Measurements from ENCODE around the gene GRB10.

Gene GRB10

DNA sequence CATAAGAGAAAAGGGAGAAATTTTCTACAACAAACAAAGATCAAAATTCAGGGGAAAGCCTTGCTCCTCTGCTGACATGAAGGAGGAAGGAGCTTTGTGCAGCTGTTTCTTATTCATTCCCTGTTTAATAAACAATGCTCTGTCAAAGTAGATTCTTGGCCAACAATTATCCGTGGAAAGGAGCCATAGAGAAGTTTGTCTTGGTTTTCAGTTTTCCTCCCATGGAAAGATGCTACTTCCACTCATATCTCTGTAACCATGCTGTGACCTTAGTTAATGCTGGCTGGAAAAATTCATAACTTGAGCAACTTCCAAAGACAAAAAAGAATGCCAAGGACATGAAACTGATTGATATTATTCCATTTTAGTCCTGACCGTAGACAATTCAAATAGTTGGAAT is 225.6 kb downstream of the GRB10 start:
- H3K36me3 ChIP-seq (ENCODE audit: control insufficient read depth in 1 of 2, insufficient read depth in 2 of 2, low read depth in 1 of 2, low read length in 2 of 2), result no peaks in the 10 kb centered on the region
- H3K27ac ChIP-seq (ENCODE audit: low read length, poor library complexity, severe bottlenecking), result no peak overlapping the region
- H2BK120ac ChIP-seq (ENCODE audit: low read depth, low read length), result no peak overlapping the region
- H3K4me2 ChIP-seq (ENCODE audit: low read length, poor library complexity, severe bottlenecking), result no peak overlapping the region
- H3K4me3 ChIP-seq (ENCODE audit: insufficient read depth in 1 of 2, low read depth in 1 of 2, low read length in 2 of 2), result peak overlapping the region in 1 of 2 experiments; percentile 34
- H3K79me1 ChIP-seq (replicated peaks; ENCODE audit: low read length, poor library complexity, severe bottlenecking), result no peaks in the 10 kb centered on the region
- no CpG with 5 or more reads among the region's 2 CpGs for WGBS
- no peak for DNase-seq
- H3K27me3 ChIP-seq (ENCODE audit: control insufficient read depth in 1 of 2, insufficient read depth in 1 of 2, low read length in 2 of 2), result peaks cover 27 to 57% of the 10 kb centered on the region in 2 experiments
- no peak overlapping the region for H4K91ac ChIP-seq (ENCODE audit: low read length)
- no peak overlapping the region for H3K23ac ChIP-seq (ENCODE audit: low read length in 2 of 2)
- no peak overlapping the region for H2AFZ ChIP-seq (ENCODE audit: low read depth, low read length)
- H3K4ac ChIP-seq (ENCODE audit: low read depth in 1 of 2, low read length in 2 of 2), result no peak overlapping the region
- H3K14ac ChIP-seq (ENCODE audit: low read length in 2 of 2), result no peak overlapping the region
- no peak overlapping the region for H3K9ac ChIP-seq (ENCODE audit: low read length)
- H2BK12ac ChIP-seq (ENCODE audit: low read length in 2 of 2), result no peak overlapping the region
- H4K8ac ChIP-seq (ENCODE audit: low read length), result no peak overlapping the region
- no peak overlapping the region for H2BK5ac ChIP-seq (ENCODE audit: low read depth, low read length, poor library complexity, severe bottlenecking)
- no peaks in the 10 kb centered on the region for H3K9me3 ChIP-seq (ENCODE audit: control insufficient read depth, low read length)
- H2AK5ac ChIP-seq (ENCODE audit: low read length, severe bottlenecking), result no peak overlapping the region
- no peak overlapping the region for H2BK15ac ChIP-seq (ENCODE audit: low read depth, poor library complexity, severe bottlenecking)
- peaks cover 9% of the 10 kb centered on the region for H3K4me1 ChIP-seq (ENCODE audit: control insufficient read depth, insufficient read depth, low read depth, low read length)
- H3K18ac ChIP-seq (ENCODE audit: low read depth in 1 of 2, low read length in 2 of 2), result no peak overlapping the region

DNA sequence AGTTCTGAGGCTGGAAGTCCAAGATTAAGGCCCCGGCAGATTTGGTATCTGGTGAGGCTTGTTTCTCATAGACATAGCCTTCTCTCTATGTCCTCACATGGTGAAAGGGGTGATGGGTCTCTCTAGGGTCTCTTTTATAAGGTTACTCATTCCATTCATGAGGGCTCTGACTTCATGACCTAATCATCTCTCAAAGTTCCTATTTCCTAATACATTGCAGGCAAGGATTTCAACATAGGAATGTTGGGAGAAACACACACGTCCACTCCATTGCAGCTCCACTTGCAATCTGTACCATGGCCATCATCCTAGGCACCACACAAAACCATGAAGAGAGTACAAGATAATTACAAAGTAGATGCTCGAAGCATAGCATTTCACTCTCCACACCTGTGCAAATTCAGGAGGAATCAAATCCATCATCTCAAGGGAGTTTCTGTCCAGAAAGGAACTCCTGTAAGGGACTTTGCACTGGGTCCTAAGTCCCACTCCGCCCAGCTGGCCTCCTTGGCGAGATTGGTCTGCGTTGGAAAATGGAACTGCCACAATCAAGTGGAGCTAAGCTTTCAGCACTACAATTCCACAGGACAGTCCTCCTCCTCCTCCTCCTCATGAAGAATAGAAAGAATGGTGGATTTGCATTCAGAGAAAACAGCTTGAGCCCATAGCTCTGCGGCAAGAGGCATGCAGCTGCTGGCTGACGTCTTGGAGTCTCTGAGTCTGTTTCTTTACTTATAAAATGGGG is 226.3 kb downstream of the GRB10 start:
- no peak overlapping the region for H3K9ac ChIP-seq (ENCODE audit: low read length)
- no peak overlapping the region for H2AFZ ChIP-seq (ENCODE audit: low read depth, low read length)
- peak overlapping the region in 1 of 2 experiments; percentile 14 for H3K4me3 ChIP-seq (ENCODE audit: insufficient read depth in 1 of 2, low read depth in 1 of 2, low read length in 2 of 2)
- no peak overlapping the region for H4K8ac ChIP-seq (ENCODE audit: low read length)
- H3K18ac ChIP-seq (ENCODE audit: low read depth in 1 of 2, low read length in 2 of 2), result no peak overlapping the region
- H2BK12ac ChIP-seq (ENCODE audit: low read length in 2 of 2), result no peak overlapping the region
- no peaks in the 10 kb centered on the region for H3K36me3 ChIP-seq (ENCODE audit: control insufficient read depth in 1 of 2, insufficient read depth in 2 of 2, low read depth in 1 of 2, low read length in 2 of 2)
- H3K14ac ChIP-seq (ENCODE audit: low read length in 2 of 2), result no peak overlapping the region
- H4K91ac ChIP-seq (ENCODE audit: low read length), result no peak overlapping the region
- H3K4me1 ChIP-seq (ENCODE audit: control insufficient read depth, insufficient read depth, low read depth, low read length), result peaks cover 9% of the 10 kb centered on the region
- peaks cover 22 to 50% of the 10 kb centered on the region in 2 experiments for H3K27me3 ChIP-seq (ENCODE audit: control insufficient read depth in 1 of 2, insufficient read depth in 1 of 2, low read length in 2 of 2)
- H2BK15ac ChIP-seq (ENCODE audit: low read depth, poor library complexity, severe bottlenecking), result no peak overlapping the region
- no peaks in the 10 kb centered on the region for H3K9me3 ChIP-seq (ENCODE audit: control insufficient read depth, low read length)
- H3K79me1 ChIP-seq (replicated peaks; ENCODE audit: low read length, poor library complexity, severe bottlenecking), result no peaks in the 10 kb centered on the region
- no peak for DNase-seq
- no peak overlapping the region for H3K27ac ChIP-seq (ENCODE audit: low read length, poor library complexity, severe bottlenecking)
- H2BK5ac ChIP-seq (ENCODE audit: low read depth, low read length, poor library complexity, severe bottlenecking), result no peak overlapping the region
- no peak overlapping the region for H3K23ac ChIP-seq (ENCODE audit: low read length in 2 of 2)
- H3K4ac ChIP-seq (ENCODE audit: low read depth in 1 of 2, low read length in 2 of 2), result no peak overlapping the region
- H2AK5ac ChIP-seq (ENCODE audit: low read length, severe bottlenecking), result no peak overlapping the region
- no peak overlapping the region for H3K4me2 ChIP-seq (ENCODE audit: low read length, poor library complexity, severe bottlenecking)
- H2BK120ac ChIP-seq (ENCODE audit: low read depth, low read length), result no peak overlapping the region
- WGBS, result 81% methylated on average over 8 of the region's 8 CpGs

DNA sequence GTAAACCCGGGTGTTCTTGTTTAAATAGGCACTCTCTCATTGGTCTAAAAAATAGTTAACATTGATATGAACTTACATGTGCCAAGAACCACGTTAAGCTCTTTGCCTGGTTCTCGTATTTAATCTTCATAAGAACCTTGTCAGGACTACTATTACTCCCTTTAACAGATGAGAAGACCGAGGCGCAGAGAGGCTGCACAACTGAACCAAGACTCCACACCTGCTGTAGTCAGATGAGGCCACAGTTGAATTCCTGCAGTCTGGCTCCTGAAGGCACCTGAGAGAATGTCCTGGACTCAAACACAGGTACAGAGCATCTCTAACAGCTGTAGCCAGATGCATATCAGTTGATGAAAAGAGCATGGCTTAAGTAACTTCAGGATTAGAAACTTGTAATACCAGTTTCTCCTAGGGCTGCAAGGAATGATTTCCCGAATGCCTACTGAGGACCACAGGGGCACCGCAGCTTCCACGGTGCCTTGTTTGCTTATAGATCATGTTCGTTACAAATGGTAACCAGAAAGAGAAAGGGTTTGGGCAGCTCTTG is 227.0 kb downstream of the GRB10 start:
- DNase-seq, result no peak
- no peaks in the 10 kb centered on the region for H3K36me3 ChIP-seq (ENCODE audit: control insufficient read depth in 1 of 2, insufficient read depth in 2 of 2, low read depth in 1 of 2, low read length in 2 of 2)
- WGBS, result 84% methylated on average over 8 of the region's 9 CpGs

DNA sequence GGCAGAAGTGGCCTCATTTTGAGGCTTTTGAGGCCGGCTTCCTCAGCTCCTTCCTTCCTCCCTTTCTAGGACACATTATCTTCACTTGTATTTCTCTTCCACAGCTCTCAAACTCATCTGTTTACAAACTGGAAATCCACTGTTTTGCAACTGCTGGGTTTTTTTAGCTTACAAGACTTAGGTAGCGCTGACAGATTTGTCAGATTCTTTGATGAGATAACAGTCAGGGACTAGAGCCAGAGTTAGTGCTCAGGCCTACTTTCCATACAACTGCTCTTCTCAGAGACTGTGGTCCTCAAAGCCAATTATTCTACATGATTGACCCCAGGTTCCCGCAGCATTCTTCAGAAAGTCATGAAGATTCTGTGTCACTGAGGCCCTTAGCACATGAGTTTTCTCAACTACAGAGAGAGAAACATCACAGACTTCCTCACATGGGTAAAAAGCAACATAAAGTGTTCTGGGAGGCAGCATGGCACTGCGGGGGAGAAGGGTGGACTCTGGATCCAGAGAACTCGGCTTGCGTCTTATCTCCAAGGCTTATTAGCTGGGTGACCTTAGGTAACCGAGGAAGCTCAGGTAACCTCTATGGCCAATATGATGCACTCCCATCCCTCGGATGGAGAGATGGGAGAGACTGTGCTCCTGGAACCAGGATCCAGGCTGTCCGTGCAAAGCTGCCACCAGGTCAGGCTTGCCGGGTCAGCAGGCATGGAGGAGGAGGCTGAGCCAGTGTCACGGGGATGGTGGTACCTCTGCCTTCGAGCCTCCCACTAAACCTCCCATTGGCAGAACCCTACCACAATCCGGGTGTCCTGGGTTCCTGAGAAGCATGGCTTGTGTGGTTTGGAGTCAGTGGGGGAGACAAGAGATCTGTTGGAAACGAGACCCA is 228.0 kb downstream of the GRB10 start:
- H2BK5ac ChIP-seq (ENCODE audit: low read depth, low read length, poor library complexity, severe bottlenecking), result no peak overlapping the region
- no peak overlapping the region for H2BK12ac ChIP-seq (ENCODE audit: low read length in 2 of 2)
- H3K23ac ChIP-seq (ENCODE audit: low read length in 2 of 2), result no peak overlapping the region
- DNase-seq, result peak; percentile 11
- no peaks in the 10 kb centered on the region for H3K9me3 ChIP-seq (ENCODE audit: control insufficient read depth, low read length)
- H2BK120ac ChIP-seq (ENCODE audit: low read depth, low read length), result no peak overlapping the region
- H3K27me3 ChIP-seq (ENCODE audit: control insufficient read depth in 1 of 2, insufficient read depth in 1 of 2, low read length in 2 of 2), result peaks cover 8 to 35% of the 10 kb centered on the region in 2 experiments
- no peak overlapping the region for H3K9ac ChIP-seq (ENCODE audit: low read length)
- WGBS, result 83% methylated on average over 13 of the region's 14 CpGs
- H3K14ac ChIP-seq (ENCODE audit: low read length in 2 of 2), result no peak overlapping the region
- no peak overlapping the region for H2AK5ac ChIP-seq (ENCODE audit: low read length, severe bottlenecking)
- H3K27ac ChIP-seq (ENCODE audit: low read length, poor library complexity, severe bottlenecking), result no peak overlapping the region
- H3K4me1 ChIP-seq (ENCODE audit: control insufficient read depth, insufficient read depth, low read depth, low read length), result peaks cover 7% of the 10 kb centered on the region
- no peak overlapping the region for H3K4me2 ChIP-seq (ENCODE audit: low read length, poor library complexity, severe bottlenecking)
- no peak overlapping the region for H2BK15ac ChIP-seq (ENCODE audit: low read depth, poor library complexity, severe bottlenecking)
- H3K18ac ChIP-seq (ENCODE audit: low read depth in 1 of 2, low read length in 2 of 2), result no peak overlapping the region
- H3K36me3 ChIP-seq (ENCODE audit: control insufficient read depth in 1 of 2, insufficient read depth in 2 of 2, low read depth in 1 of 2, low read length in 2 of 2), result no peaks in the 10 kb centered on the region
- no peak overlapping the region for H4K8ac ChIP-seq (ENCODE audit: low read length)
- no peak overlapping the region for H3K4ac ChIP-seq (ENCODE audit: low read depth in 1 of 2, low read length in 2 of 2)
- no peak overlapping the region for H2AFZ ChIP-seq (ENCODE audit: low read depth, low read length)
- no peak overlapping the region for H4K91ac ChIP-seq (ENCODE audit: low read length)
- H3K79me1 ChIP-seq (replicated peaks; ENCODE audit: low read length, poor library complexity, severe bottlenecking), result no peaks in the 10 kb centered on the region
- H3K4me3 ChIP-seq (ENCODE audit: insufficient read depth in 1 of 2, low read depth in 1 of 2, low read length in 2 of 2), result no peak overlapping the region

More for the DNA sequence above, 227.0 kb downstream of the GRB10 start:
- no peak overlapping the region for H4K91ac ChIP-seq (ENCODE audit: low read length)
- no peak overlapping the region for H3K18ac ChIP-seq (ENCODE audit: low read depth in 1 of 2, low read length in 2 of 2)
- H3K9me3 ChIP-seq (ENCODE audit: control insufficient read depth, low read length), result no peaks in the 10 kb centered on the region
- H2AK5ac ChIP-seq (ENCODE audit: low read length, severe bottlenecking), result no peak overlapping the region
- no peak overlapping the region for H2BK15ac ChIP-seq (ENCODE audit: low read depth, poor library complexity, severe bottlenecking)
- no peak overlapping the region for H3K14ac ChIP-seq (ENCODE audit: low read length in 2 of 2)
- no peak overlapping the region for H3K27ac ChIP-seq (ENCODE audit: low read length, poor library complexity, severe bottlenecking)
- no peak overlapping the region for H2AFZ ChIP-seq (ENCODE audit: low read depth, low read length)
- no peak overlapping the region for H3K4me2 ChIP-seq (ENCODE audit: low read length, poor library complexity, severe bottlenecking)
- no peak overlapping the region for H3K9ac ChIP-seq (ENCODE audit: low read length)
- peaks cover 8% of the 10 kb centered on the region for H3K4me1 ChIP-seq (ENCODE audit: control insufficient read depth, insufficient read depth, low read depth, low read length)
- H2BK120ac ChIP-seq (ENCODE audit: low read depth, low read length), result no peak overlapping the region
- no peak overlapping the region for H3K23ac ChIP-seq (ENCODE audit: low read length in 2 of 2)
- H3K79me1 ChIP-seq (replicated peaks; ENCODE audit: low read length, poor library complexity, severe bottlenecking), result no peaks in the 10 kb centered on the region
- peaks cover 15 to 43% of the 10 kb centered on the region in 2 experiments for H3K27me3 ChIP-seq (ENCODE audit: control insufficient read depth in 1 of 2, insufficient read depth in 1 of 2, low read length in 2 of 2)
- no peak overlapping the region for H4K8ac ChIP-seq (ENCODE audit: low read length)
- H2BK12ac ChIP-seq (ENCODE audit: low read length in 2 of 2), result no peak overlapping the region
- H3K4me3 ChIP-seq (ENCODE audit: insufficient read depth in 1 of 2, low read depth in 1 of 2, low read length in 2 of 2), result no peak overlapping the region
- no peak overlapping the region for H2BK5ac ChIP-seq (ENCODE audit: low read depth, low read length, poor library complexity, severe bottlenecking)
- H3K4ac ChIP-seq (ENCODE audit: low read depth in 1 of 2, low read length in 2 of 2), result no peak overlapping the region

Data from mesenchymal stem cell (in vitro differentiated cells and primary cell).